ENCODE results near the gene LINC00237.

LINC00237 gene

DNA sequence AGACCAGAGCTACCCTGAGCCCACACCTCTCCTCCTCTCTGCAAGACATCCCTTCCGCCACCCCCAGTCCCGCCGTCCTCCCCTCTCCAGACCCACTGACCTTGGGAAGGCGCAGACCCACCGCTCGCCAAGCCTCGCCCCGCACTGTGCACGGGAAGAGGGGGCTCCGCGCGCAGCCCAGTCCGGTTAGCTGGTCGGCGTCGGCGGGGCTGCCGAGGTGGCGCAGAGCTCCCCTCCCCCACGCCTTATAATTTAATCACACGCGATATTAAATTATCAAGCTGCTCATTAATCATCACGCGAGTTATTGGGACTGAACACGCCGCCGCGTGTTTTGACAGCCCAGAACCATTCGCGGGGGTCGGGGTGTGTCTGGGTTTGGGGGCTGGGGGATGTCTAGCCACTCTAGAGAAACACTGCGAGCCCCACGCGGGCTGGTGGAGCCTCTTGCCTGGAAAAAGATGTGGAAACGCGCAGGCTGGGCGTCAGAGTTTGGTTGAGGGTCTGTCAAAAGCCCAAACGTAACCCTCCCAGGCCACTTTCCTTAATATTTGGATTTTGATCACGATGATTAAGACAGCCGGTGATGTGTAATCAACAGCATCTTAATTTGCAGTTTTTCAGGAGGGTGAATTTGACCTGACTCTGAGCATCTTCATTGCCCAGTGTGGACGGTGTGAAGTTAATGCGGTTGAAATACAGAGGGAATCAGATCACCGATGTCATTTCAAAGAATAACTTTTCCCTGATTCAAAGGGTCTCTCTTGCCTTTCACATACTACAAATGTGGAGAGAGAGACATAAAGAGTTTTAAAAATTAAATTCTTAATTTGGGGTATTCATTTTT is at the start of gene LINC00237:
Gene LINC00237 (minus strand): TSS at position 188 of the 847 bp plus-strand sequence.
- no peak for DNase-seq

DNA sequence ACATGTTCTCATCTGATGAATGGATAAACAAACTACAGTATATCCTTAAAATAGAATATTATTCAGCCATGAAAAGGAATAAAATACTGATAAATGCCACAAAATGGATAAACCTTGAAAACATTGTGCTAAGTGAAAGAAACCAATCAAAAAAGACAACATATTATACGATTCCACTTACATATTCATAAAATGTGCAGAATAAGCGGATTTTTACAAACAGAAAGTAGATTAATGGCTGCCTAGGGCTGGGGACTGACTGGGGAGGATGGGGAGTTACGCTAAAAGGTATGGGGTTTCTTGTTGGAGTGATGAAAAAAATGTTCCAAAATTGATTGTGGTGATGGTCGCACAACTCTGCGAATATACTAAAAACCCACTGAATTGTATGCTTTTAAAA is 49.1 kb upstream of the LINC00237 start:
- DNase-seq = no peak

DNA sequence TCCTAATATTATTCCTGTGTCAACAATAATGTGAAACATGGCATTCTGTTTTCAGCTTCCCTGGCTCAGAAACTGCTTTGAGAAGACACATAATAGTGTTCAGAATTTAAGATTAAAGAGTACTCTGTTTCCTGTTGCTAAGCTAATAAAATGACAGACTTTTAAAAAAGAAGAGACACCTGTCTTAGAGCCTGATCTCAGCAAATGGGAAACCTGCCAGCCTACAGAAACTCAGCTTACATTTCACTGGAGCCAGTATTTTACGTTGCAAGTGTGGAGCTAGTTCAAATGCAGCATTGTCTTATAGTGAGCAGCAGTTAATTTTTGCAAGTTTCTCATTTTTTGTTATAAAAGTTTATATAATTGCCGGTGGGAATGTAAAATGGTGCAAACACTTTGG is 48.5 kb upstream of the LINC00237 start:
- DNase-seq = no peak

DNA sequence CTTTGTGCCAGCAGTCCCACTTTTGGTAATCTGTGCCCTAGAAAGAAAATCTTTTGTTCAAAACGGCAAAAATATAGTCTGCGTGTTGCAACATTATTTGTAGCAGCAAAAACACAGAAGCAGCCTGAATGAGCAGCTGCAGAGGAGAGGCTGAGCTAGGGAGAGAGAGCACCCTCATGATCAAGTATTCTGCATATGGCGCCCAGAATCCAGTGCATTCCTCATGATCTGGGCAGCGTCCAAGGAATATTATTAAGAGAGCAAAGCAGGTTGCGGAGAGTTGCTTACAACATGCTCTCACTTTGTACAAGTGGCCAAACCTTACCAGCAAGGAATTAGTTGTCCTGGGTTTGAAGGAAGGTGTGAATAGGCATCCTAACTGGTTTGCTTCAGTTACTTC is 45.6 kb upstream of the LINC00237 start:
- no peak for DNase-seq

DNA sequence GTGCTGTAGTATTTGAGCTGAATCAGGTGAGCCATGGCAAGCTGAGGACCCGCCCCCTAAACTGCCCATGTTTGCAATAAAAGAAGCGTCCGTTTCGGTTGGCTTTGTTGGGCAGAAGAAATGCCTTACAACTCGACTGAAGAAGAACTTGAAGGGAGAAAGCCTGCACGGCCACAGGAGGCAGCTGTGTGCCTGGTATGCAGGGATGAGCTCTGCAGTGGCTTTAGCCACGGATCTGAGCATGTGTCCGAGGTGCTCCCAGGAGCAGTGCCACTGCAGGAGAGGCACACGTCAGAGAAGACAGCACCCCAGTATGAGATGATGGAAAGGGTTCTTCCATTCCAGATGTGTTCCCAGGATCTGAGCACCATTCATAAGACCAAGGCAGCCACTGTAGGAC is 43.2 kb upstream of the LINC00237 start:
- no peak for DNase-seq

DNA sequence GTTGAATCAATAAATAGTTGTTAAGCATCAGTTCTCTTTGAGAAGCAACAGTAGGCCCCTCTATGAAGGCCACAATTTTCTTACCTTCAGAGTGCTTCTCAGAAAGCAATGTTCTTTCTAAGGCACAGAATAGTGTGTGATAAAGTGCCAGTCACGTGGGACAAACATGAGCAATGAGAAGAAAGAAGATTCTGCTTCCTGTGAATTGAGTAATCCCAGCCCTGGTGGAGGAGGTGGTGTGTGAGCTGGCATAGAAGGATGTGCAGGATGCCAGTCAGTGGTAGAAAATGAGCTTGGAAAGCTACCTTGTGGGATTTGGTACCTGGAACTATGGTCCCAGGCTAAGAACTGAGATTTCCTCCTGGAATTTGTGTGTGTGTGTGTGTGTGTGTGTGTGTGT is 41.4 kb upstream of the LINC00237 start:
- no peak for DNase-seq

DNA sequence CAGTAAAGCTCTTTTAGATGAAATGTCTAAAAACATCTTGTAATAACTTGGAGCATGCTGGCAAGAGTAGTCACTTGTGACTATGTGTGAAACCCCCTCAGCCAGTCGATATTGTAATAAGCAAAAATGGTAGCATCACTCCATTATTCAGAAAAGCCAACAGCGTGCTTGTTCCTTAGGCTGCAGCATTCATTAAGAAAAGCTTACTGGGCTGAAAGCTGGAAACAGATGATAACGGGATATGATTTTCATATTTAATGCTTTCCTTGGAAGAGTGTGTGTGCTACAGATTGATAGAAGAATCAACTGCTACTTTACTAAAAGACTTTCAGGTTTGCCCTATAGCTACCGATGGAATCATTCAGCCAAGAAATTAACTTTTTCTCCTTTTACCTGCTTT is 40.1 kb upstream of the LINC00237 start:
- DNase-seq = no peak

DNA sequence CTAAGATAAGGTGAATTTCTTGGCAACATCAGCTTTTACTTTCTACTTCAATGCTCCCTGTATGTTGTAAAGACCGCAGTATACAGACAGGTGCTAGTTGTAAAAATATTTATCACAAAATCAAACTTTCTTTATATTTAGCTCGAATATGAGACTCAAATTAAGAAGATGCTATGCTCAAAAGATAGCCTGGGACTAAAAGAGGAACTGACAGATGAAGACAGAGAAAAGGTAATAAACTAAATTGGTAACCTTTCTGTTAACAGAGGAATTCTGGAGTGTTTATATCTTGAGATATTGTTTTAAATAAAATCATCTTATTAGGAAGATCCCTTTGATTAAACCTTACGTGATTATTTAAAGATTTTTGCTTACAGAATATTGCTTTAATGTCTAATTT is 39.3 kb upstream of the LINC00237 start:
- no peak for DNase-seq

DNA sequence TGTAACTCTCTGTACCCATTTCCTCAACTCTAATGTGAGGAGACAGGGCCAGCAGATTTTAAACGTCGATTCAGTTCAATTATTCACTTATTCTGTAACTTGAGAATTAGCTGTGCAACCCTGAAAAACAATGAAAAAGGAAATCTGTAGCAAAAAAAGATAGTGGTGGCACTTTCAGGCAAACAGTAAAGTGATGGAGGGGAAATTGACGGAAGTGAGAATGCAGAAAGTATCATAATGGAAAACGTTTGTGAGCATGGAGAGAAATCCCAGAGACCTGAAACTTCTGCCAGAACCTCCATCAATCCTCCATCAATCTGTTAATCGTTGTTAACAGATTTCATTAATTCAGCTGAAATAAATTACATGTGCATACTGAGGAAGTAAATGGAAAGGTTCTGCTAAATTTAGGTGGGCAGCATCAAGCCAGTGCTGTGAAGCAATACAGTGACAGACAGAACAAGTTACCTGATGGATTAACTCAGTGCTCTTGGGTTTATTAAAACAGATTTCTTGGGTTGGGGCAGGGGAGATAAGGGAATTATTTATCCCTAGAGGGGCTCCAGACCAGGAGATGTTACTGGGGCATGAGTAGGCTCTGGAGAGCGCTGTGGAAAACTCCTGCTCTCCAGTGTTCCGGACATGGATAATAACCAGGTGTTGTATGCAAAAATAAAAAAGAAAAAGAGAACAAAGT is 37.2 kb upstream of the LINC00237 start:
- DNase-seq = no peak

DNA sequence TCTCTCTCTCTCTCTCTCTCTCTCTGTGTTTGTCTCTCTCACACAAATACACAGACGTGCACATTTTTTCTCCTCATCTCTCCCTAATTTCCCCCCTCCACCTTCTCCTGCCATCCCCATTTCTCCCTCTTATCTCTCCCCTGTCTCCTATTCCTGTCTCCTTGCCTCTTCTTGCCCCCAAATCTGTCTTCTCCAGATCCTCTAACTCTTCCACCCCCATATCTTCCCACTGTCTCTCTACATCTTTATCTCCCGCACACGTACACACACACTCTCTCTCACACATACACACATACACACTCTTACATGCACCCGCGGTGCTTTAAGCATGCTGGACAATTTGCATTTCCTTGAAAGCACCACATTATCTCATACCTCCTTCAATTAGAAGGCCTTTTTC is 35.7 kb upstream of the LINC00237 start:
- no peak for DNase-seq

DNA sequence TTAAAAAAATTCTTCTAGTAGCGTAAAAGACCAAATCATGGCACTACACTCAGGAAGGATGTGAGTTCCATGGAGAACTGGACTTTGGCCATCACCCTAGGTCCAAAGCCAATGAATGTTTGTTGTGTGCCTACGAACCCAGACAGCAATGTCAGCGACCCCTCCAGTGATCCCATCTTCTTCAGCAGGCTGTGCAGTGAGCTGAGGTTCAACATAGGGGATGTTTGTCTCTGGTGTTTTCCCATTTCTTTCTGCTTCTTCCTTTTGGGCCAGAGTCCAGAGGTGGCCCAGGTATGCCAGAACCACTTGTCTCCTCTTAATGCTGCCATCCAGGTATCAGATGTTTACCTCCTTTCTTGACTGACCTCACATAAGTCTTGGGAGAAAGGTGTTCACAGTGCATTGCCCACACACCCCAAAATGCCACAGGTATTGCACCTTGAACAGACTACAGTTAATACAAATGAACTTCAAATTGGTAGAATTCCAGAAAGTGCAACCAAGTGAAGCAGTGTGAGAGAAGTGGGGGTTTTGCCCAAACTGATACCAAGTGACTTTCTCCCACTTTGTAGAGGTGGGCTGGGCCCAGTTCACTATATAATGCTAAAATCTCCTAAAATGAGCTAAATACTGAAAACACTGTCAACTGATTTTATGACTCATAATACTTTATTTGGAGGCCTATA is 33.9 kb upstream of the LINC00237 start:
- DNase-seq = no peak

DNA sequence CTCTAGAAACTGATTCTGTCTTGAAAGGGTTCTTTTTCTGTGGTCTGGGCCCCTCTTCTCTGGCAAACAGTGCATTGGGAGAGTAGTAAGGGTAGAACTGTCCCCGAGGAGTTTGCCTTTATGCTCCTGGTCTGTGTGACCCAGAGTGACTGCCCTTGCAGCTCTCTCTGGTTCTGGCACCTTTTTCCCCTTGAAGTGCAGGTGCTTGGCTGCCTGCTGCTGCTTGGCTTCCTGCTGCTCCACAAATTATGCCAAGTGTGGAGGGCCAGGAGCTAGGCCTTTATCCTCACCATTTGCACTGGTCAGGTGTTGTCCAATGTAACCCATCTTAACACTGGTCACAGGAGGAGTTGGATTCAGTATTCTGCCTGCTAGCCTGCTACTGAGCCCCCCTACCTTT is 30.9 kb upstream of the LINC00237 start:
- DNase-seq = no peak

DNA sequence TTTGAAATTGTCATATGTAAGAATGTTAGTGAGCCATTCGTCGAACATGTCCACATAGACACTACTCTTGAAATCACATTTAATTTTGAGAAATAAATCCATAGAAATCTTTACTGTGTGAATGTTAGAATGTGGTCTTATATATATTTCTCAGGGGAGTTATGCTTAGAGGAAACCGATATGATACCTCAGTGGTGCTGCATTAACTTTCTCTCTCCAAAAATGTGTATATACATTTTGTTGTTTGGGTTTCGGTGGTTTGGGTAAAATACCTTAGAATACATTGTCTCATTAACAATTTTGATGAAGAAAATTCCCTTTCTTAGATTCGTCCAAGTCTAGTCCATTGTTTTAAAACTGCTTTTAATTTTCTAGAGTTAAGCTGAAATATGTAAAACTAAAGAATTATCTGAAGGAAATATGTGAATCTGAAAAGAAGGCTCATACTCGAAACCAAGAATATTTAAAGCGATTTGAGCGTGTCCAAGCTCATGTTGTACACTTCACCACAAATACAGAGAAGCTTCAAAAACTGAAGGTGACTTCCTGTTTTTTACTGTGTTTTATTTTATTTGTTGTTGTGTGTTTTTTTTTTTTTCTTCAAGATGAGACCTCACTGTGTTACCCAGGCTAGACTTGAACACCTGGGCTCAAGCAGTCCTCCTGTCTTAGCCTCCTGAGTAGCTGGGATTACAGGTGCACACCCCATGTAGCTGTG is 30.0 kb upstream of the LINC00237 start:
- DNase-seq = no peak

DNA sequence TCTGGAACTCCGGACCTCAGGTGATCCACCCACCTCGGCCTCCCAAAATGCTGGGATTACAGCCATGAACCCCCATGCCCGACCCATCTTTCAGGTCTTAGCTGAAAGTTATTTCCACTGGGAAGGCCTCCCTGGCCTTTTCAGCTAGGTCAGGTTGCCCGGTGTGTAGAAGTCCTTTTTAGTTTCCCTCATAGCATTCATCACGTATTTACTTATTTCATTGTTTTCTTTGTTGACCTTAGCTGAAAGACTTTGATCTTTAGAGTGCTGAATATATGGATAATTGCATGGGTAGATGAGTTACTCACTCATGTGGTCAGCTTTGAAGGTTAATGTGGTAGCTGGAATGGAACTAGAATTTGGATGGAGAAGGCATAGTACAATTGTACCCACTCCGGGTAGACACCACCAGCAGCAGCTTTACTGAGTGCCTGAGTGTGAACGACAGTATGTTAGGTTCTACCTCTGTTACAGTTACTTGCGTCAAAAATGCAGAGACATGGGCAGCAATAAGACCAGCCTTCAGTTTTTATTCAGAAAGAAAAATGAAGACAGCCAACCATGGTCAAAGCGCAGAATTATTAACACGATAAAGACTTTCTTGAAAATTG is 28.8 kb upstream of the LINC00237 start:
- DNase-seq = no peak

DNA sequence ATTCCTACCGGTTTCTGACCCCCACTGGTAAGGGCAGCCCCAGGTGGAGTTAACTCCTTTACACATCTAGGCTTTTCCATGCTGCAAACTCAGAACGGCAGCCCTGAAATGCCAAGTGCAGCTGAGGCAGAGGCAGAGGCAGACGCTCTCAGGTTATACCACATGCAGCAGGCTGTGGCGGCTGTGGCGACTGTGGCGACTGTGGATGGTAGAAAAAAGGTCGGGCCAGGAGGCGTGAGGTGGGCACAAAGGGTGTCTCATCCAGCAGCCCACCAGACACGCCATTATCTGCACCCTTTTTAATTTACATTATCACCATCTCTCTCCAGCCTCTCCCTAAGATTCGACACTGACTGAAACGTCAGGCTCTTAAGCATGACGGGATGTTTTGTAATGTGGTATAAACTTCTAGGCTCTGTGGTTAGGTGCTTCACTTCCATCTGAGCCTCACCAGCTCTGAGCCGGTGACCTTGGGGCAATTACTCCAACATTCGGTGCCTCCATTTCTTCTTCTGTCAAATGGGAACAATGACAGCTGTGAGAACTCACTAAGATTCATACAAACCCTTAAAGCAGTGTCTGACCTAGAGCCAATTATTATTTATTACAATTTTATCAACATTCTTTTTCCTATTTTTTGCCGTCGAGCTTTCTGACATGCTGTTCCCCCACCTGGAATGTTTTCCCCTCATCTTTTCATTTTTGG is 27.9 kb upstream of the LINC00237 start:
- no peak for DNase-seq

DNA sequence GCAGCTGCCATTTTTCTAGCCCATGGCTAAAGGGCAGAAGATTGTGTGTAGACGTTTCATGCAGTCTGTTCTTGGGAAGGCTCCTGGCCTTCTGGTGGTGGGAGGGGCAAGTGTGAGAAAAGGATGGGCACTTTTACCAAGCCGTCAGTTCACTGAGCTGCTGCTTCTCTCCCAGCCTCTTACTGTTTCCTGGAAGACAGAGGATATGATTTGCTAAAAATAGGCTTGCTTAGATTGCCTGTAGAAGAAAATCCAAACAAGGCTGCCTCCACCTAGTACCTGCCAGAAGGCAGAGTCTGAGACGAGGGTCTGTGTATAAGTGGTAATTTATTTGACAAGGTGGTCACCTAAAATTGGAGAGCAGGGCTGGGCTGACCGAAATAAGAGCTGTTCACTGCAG is 27.2 kb upstream of the LINC00237 start:
- no peak for DNase-seq

DNA sequence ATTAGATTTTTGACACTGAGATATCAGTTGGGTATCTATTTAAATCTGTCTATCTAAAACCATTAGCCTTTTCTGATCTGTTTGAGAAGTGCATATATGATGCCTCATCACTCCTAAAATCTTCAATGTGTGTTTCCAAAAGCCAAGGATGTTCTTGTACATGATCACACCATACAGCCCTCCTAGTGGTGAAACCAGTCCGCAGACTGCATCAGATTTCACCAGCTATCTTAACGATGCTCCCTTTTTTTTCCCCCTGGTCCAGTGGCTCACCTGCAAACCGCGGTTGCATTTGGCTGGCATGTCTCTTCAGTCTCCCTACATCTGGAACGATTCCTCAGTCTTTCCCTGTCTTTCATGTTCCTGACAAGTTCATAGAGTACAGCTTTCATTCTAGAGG is 23.7 kb upstream of the LINC00237 start:
- no peak for DNase-seq

DNA sequence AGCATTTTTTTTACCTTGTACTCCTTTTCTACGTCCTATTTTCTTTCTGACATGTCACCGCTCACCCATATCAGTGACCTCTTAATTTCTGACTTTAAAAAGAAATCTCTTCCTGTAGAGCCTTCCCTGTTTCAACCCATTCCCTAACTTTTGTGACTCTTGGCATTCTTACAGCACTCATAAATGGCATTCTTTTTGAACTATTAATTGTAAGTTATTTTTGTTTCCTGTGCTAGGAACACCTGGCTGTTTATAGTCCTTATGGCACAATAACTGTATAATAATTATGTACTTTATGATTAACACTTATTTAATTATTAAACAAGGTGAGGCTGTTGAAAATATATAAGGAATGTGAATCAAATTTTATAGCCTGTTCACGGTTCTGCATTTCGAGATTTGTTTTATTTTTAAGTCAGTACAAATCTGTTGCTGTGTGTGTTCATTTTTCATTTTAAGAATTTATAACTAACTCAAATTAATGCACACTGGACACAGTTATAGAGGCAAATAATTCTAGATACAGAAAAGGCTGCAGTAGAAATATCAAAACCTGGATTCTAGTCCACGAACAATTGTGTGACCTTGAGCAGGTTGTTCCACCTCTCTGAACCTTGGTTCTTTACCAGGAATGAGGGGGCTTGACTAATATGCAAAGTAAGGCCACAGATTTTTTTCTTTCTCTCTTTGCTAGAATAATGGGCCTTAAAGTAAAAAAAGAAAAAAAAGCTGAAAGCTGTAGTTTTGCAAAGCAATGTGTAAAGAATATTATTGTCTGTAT is 21.2 kb upstream of the LINC00237 start:
- no peak for DNase-seq

DNA sequence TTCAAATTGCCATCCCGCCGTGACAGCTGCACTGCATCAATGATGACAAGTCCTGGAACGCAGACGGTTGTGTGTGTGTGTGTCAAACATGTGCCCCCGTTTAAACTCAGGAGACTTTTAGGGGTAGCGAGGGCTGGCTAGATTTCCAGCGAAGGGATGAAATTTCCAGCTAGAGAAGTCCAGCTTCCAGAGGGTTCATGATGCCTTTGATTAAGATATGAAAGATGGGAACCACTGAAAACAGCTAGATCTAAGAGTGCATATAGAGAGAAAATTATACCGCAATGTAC is 20.4 kb upstream of the LINC00237 start:
- DNase-seq = no peak

DNA sequence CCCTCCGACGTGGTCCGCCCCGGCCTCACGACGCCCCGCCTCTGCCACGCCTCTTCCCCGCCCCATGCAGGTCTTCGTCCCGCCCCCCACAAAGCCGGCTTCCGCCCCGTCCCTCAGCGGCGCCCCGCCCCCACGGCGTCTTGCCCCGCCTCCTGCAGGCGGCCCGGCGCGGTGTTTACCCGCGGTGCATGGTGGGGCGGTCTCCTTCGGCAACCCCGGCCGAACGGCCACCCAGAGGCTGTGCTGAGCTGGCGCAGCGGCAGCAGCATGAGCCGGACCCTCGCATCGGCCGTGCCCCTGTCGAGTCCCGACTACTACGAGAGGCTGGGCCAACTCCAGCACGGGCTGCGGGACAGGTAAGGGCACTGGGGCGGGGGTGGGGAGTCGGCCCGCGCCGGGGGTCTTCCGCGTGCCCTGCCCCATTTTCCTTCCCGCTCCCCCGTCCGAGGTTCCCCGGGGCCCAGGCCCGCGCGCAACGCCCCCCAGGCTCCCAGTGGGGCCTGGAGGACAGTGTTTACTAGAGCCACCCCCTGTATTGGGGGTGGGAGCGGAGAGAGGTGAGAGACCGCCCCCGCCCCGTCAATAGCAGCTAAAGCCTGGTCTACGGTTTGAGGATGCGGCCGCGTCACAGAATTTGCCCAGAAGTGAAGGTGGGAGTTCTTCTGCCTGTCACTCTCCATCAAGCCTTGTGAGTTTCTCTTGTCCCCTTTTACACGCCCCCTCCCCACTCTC is 19.9 kb upstream of the LINC00237 start, which contains the start of gene KIZ:
Gene KIZ (plus strand): TSS at position 234 of the 732 bp plus-strand sequence. CDS start 34 bp downstream, at position 268.
- DNase-seq = peak; percentile 98
